HepG2 (cell line): ENCODE results near the gene EPHB4. TPM values are rescaled to one million over a fixed set of nuclear protein-coding genes. Genes with fewer than 3 reads are reported as not detected.

Experiments used
- ASH2L ChIP-seq: fragments of 300-600, 200-600 bp; sonication (generic); IDR thresholded peaks from 2 replicates; pipeline ENCODE4 v1.7.0; 2017; ENCODE audit warnings: low read depth, mild to moderate bottlenecking, moderate library complexity, mixed read lengths, low read length; ENCODE audit not compliant: insufficient read length
- CREB1 ChIP-seq, 2 experiments: fragments of 450-650 bp in 1 of 2; IDR thresholded peaks; 2 replicates each; pipeline ENCODE4 v1.6.1; 2016 to 2017; ENCODE audit warnings: control low read depth in 1 of 2, mild to moderate bottlenecking in 1 of 2, missing compliant biosample characterization in 1 of 2, missing genetic modification characterization in 1 of 2
- ELF1 ChIP-seq: sonication (generic); formaldehyde crosslinking; IDR thresholded peaks from 2 replicates; pipeline ENCODE4 v1.4.0; 2020; ENCODE audit warnings: missing genetic modification reagents
- HDAC2 ChIP-seq: sonication (generic); formaldehyde crosslinking; IDR thresholded peaks from 2 replicates; pipeline ENCODE4 v1.4.0; 2020; ENCODE audit warnings: missing genetic modification reagents
- HMG20A ChIP-seq: IDR thresholded peaks from 2 replicates; pipeline ENCODE4 v1.6.1; 2016; ENCODE audit warnings: borderline replicate concordance
- KLF6 ChIP-seq: IDR thresholded peaks from 2 replicates; pipeline ENCODE4 v1.8.0; 2016; ENCODE audit warnings: missing biosample characterization, missing genetic modification reagents
- KMT2B ChIP-seq: IDR thresholded peaks from 2 replicates; pipeline ENCODE4 v1.6.1; 2016; ENCODE audit warnings: missing genetic modification reagents, missing compliant biosample characterization
- NFRKB ChIP-seq: fragments of 450-650 bp; IDR thresholded peaks from 2 replicates; pipeline ENCODE4 v1.6.1; 2017
- PPARG ChIP-seq: conservative IDR thresholded peaks from 2 replicates; pipeline ENCODE4 v1.6.1; 2016; ENCODE audit warnings: missing biosample characterization, missing genetic modification reagents
- PRMT3 ChIP-seq: sonication (generic); formaldehyde crosslinking; IDR thresholded peaks from 2 replicates; pipeline ENCODE4 v1.8.1; 2022; ENCODE audit warnings: low read depth, mild to moderate bottlenecking, moderate library complexity, missing genetic modification reagents, borderline replicate concordance
- PRPF4 ChIP-seq: fragments of 200-400 bp; formaldehyde crosslinking; IDR thresholded peaks from 2 replicates; pipeline ENCODE4 v1.6.1; 2016; ENCODE audit warnings: low read length, low read depth; ENCODE audit not compliant: poor library complexity, severe bottlenecking
- RELA ChIP-seq: sonication (generic); formaldehyde crosslinking; IDR thresholded peaks from 2 replicates; pipeline ENCODE4 v1.4.0; 2020; ENCODE audit warnings: missing genetic modification reagents
- SMARCC2 ChIP-seq: fragments of 450-650 bp; IDR thresholded peaks from 2 replicates; pipeline ENCODE4 v1.6.1; 2017; ENCODE audit warnings: antibody characterized with exemption, mild to moderate bottlenecking
- SMARCE1 ChIP-seq: fragments of 450-650 bp; IDR thresholded peaks from 2 replicates; pipeline ENCODE4 v1.6.1; 2017; ENCODE audit warnings: borderline replicate concordance
- ZFP62 ChIP-seq: sonication (generic); formaldehyde crosslinking; IDR thresholded peaks from 2 replicates; pipeline ENCODE4 v1.4.0; 2020; ENCODE audit warnings: missing genetic modification reagents
- ZNF281 ChIP-seq: sonication (generic); formaldehyde crosslinking; IDR thresholded peaks from 2 replicates; pipeline ENCODE4 v1.4.0; 2020; ENCODE audit warnings: missing genetic modification reagents, borderline replicate concordance
- ZNF362 ChIP-seq: sonication (generic); formaldehyde crosslinking; IDR thresholded peaks from 2 replicates; pipeline ENCODE4 v1.4.0; 2020; ENCODE audit warnings: missing genetic modification reagents, mild to moderate bottlenecking, borderline replicate concordance
- ZNF558 ChIP-seq: sonication (generic); formaldehyde crosslinking; IDR thresholded peaks from 2 replicates; pipeline ENCODE4 v1.9.0; 2022; ENCODE audit warnings: mild to moderate bottlenecking, missing genetic modification reagents, borderline replicate concordance
- ZZZ3 ChIP-seq: sonication (generic); formaldehyde crosslinking; IDR thresholded peaks from 2 replicates; pipeline ENCODE4 v1.4.0; 2020; ENCODE audit warnings: missing genetic modification reagents, mild to moderate bottlenecking, borderline replicate concordance
- polyA plus RNA-seq, 8 experiments: library from polyadenylated mRNA; depleted of rRNA in 3 of 8; stranded (reverse) in 7 of 8; unstranded in 1 of 8; fragments of >200 nt; fragmentation: Illumina TruSeq in 4 of 8; extraction: Trizol in 4 of 8; gene quantifications; 2 replicates each; pipeline versions ENCODE4 v1.2.1 to v1.2.3, GENCODE V29; 2011 to 2016; ENCODE audit warnings: low read depth in 4 of 8, missing spikeins in 1 of 8, mixed read lengths in 1 of 8; ENCODE audit not compliant: insufficient read depth in 1 of 8
- total RNA-seq, 5 experiments: library from RNA; depleted of rRNA; stranded (reverse); fragments of >200 nt; fragmentation: Illumina TruSeq; extraction: Trizol; gene quantifications; 2 replicates each; pipeline ENCODE4 v1.2.3, GENCODE V29; 2016; ENCODE audit warnings: low read depth in 1 of 5
- TF ChIP-seq, protein P1 (sequence below): IDR thresholded peaks from 2 replicates; pipeline ENCODE4 v1.6.1; 2016; ENCODE audit warnings: low read depth, control low read depth
- TF ChIP-seq, protein P2 (sequence below): sonication (generic); formaldehyde crosslinking; IDR thresholded peaks from 2 replicates; pipeline ENCODE4 v1.5.1; 2020; ENCODE audit warnings: missing genetic modification reagents, mild to moderate bottlenecking, borderline replicate concordance

The EPHB4 gene
- total and polyA plus RNA-seq, 2 of the 13 experiments (the other 11 are each of a cell fraction or from before 2014, with no cell fraction given): 61.4 to 69.6 TPM

DNA sequence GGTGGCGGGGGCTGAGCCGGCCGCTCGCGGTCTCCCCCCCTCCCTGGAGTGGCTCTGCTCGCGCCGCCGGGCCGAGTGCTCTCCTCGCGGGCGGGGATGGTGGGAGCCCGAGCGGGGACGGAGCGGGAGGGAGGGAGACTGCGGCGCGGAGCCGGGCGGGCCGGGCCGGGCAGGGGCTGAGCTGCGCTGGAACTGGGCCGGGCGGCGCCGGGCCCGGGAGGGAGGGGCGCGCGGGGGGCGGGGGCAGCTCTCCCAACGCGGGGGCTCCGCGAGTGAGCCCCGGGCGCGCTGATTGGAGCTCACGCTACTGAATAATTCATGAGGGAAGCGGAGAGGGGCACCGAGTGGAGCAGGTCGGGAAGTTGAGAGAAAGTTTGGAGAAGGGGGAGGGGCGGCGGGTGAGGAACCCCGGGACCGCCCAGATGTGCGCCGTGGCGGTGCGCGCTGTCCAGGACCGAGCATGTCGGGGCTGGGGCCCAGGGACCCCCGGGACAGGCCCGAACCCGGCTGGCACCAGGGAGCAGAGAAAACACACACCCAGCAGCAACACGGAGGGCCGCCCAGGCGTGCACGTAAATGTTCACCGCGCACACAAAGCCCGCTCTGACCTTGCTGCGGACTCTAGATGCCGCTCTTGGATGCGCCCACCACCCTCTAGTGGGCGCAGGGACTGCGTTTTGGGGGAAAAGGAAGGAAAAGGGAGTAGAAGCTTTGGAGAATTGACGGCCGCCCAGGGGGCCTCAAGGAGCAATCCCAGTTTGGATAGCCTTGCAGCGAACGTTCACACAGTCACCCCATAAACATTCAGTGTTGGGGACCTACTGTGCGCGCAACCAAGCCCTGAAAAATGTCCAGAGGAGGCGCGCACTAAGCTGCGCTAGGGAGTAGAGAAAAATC lies at the start of gene EPHB4 (continued):
- TF ChIP-seq, protein P1, sequence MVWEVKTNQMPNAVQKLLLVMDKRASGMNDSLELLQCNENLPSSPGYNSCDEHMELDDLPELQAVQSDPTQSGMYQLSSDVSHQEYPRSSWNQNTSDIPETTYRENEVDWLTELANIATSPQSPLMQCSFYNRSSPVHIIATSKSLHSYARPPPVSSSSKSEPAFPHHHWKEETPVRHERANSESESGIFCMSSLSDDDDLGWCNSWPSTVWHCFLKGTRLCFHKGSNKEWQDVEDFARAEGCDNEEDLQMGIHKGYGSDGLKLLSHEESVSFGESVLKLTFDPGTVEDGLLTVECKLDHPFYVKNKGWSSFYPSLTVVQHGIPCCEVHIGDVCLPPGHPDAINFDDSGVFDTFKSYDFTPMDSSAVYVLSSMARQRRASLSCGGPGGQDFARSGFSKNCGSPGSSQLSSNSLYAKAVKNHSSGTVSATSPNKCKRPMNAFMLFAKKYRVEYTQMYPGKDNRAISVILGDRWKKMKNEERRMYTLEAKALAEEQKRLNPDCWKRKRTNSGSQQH (CRISPR knock-in tag): peak; percentile 42; the same call in 1 of the 2 replicates
- TF ChIP-seq ZNF558 (CRISPR knock-in tag): peak; percentile 34; the same call in 1 of the 2 replicates
- TF ChIP-seq SMARCE1: no peak
- TF ChIP-seq PRMT3 (CRISPR knock-in tag): no peak
- TF ChIP-seq ASH2L: peak; percentile 70
- no peak for TF ChIP-seq HMG20A (CRISPR knock-in tag)
- TF ChIP-seq HDAC2: peak; percentile 42; the same call in 1 of the 2 replicates
- peak; percentile 78; the same call in 1 of the 2 replicates for TF ChIP-seq ZNF281 (CRISPR knock-in tag)
- no peak for TF ChIP-seq RELA (CRISPR knock-in tag)
- TF ChIP-seq NFRKB: no peak
- no peak; the same call in 1 of the 2 replicates for TF ChIP-seq ZNF362 (CRISPR knock-in tag)
- peak; percentile 27; the same call in 1 of the 2 replicates for TF ChIP-seq KLF6
- no peak for TF ChIP-seq PRPF4
- 0 out of 2 replicates have a peak, but pooled peaks have one; percentile 33 for TF ChIP-seq PPARG (CRISPR knock-in tag)
- TF ChIP-seq ELF1: peak; percentile 36
- no peak for TF ChIP-seq ZFP62 (CRISPR knock-in tag)
- no peak for TF ChIP-seq ZZZ3 (CRISPR knock-in tag)
- TF ChIP-seq CREB1 (IDR thresholded peaks at IDR 0.05): no peak
- TF ChIP-seq CREB1 (CRISPR knock-in tag; IDR thresholded peaks at IDR 0.05): no peak
- peak; percentile 68; the same call in 1 of the 2 replicates for TF ChIP-seq KMT2B (CRISPR knock-in tag)
- no peak for TF ChIP-seq SMARCC2
- TF ChIP-seq, protein P2, sequence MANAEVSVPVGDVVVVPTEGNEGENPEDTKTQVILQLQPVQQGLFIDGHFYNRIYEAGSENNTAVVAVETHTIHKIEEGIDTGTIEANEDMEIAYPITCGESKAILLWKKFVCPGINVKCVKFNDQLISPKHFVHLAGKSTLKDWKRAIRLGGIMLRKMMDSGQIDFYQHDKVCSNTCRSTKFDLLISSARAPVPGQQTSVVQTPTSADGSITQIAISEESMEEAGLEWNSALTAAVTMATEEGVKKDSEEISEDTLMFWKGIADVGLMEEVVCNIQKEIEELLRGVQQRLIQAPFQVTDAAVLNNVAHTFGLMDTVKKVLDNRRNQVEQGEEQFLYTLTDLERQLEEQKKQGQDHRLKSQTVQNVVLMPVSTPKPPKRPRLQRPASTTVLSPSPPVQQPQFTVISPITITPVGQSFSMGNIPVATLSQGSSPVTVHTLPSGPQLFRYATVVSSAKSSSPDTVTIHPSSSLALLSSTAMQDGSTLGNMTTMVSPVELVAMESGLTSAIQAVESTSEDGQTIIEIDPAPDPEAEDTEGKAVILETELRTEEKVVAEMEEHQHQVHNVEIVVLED (CRISPR knock-in tag): peak; percentile 52; the same call in 1 of the 2 replicates
